HepG2 (cell line): Measurements from ENCODE around the gene SGCD. TPM values are rescaled to one million over a fixed set of nuclear protein-coding genes. Genes with fewer than 3 reads are reported as not detected.

Experiments used
- KLF15 ChIP-seq: sonication (generic); formaldehyde crosslinking; IDR thresholded peaks from 2 replicates; pipeline ENCODE4 v1.8.1; 2023; ENCODE audit warnings: borderline replicate concordance, mild to moderate bottlenecking, inconsistent platforms, missing genetic modification reagents, mixed read lengths
- NFYB ChIP-seq: sonication (generic); formaldehyde crosslinking; IDR thresholded peaks from 2 replicates; pipeline ENCODE4 v1.4.0; 2020; ENCODE audit warnings: missing genetic modification reagents
- RXRA ChIP-seq: sonication (generic); formaldehyde crosslinking; IDR thresholded peaks from 2 replicates; pipeline ENCODE4 v1.5.1; 2020; ENCODE audit warnings: missing genetic modification reagents
- SMARCC2 ChIP-seq: fragments of 450-650 bp; IDR thresholded peaks from 2 replicates; pipeline ENCODE4 v1.6.1; 2017; ENCODE audit warnings: antibody characterized with exemption, mild to moderate bottlenecking
- ZNF24 ChIP-seq: fragments of 450-650 bp; IDR thresholded peaks from 2 replicates; pipeline ENCODE4 v1.6.1; 2017; ENCODE audit warnings: antibody characterized with exemption, mild to moderate bottlenecking
- ZNF672 ChIP-seq: sonication (generic); formaldehyde crosslinking; IDR thresholded peaks from 2 replicates; pipeline ENCODE4 v1.8.1; 2022; ENCODE audit warnings: missing genetic modification reagents
- ZNF747 ChIP-seq: sonication (generic); formaldehyde crosslinking; IDR thresholded peaks from 2 replicates; pipeline ENCODE4 v1.8.1; 2023; ENCODE audit warnings: missing genetic modification reagents, mild to moderate bottlenecking, borderline replicate concordance
- polyA plus RNA-seq, 8 experiments: library from polyadenylated mRNA; depleted of rRNA in 3 of 8; stranded (reverse) in 7 of 8; unstranded in 1 of 8; fragments of >200 nt; fragmentation: Illumina TruSeq in 4 of 8; extraction: Trizol in 4 of 8; gene quantifications; 2 replicates each; pipeline versions ENCODE4 v1.2.1 to v1.2.3, GENCODE V29; 2011 to 2016; ENCODE audit warnings: low read depth in 4 of 8, missing spikeins in 1 of 8, mixed read lengths in 1 of 8; ENCODE audit not compliant: insufficient read depth in 1 of 8
- total RNA-seq, 5 experiments: library from RNA; depleted of rRNA; stranded (reverse); fragments of >200 nt; fragmentation: Illumina TruSeq; extraction: Trizol; gene quantifications; 2 replicates each; pipeline ENCODE4 v1.2.3, GENCODE V29; 2016; ENCODE audit warnings: low read depth in 1 of 5
- TF ChIP-seq, protein P1 (sequence below): sonication (generic); formaldehyde crosslinking; IDR thresholded peaks from 2 replicates; pipeline ENCODE4 v1.4.0; 2020; ENCODE audit warnings: missing genetic modification reagents, mild to moderate bottlenecking, borderline replicate concordance
- TF ChIP-seq, protein P2 (sequence below): IDR thresholded peaks from 2 replicates; pipeline ENCODE4 v1.6.1; 2016; ENCODE audit warnings: low read depth, missing genetic modification reagents, missing compliant biosample characterization
- TF ChIP-seq, protein P3 (sequence below): sonication (generic); formaldehyde crosslinking; IDR thresholded peaks from 2 replicates; pipeline ENCODE4 v1.4.0; 2020; ENCODE audit warnings: missing genetic modification reagents, borderline replicate concordance

The SGCD gene
- total and polyA plus RNA-seq, 2 of the 13 experiments (the other 11 are each of a cell fraction or from before 2014, with no cell fraction given), result not detected

DNA sequence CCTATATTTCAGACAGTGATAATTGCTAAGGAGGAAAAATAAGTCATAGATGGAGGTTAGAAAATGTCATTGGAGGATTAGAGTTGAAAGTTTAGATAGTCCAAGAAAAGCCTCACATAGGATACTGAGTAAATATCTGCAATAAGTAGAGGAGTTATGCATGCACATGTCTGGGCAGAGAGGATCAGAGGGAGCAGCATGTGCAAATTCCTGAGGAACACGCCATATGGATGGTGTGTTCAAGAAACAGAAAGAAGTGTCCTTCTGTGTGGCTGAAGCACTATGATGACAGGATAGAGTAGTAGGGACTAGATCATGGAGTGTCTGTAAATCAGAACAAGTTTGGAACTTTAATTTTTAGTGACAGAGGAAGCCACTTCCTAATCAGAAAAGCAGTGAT is 52.2 kb downstream of the SGCD start (continued):
- TF ChIP-seq, protein P1, sequence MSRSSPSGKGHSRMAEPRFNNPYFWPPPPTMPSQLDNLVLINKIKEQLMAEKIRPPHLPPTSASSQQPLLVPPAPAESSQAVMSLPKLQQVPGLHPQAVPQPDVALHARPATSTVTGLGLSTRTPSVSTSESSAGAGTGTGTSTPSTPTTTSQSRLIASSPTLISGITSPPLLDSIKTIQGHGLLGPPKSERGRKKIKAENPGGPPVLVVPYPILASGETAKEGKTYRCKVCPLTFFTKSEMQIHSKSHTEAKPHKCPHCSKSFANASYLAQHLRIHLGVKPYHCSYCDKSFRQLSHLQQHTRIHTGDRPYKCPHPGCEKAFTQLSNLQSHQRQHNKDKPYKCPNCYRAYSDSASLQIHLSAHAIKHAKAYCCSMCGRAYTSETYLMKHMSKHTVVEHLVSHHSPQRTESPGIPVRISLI (CRISPR knock-in tag), result no peak
- TF ChIP-seq KLF15 (CRISPR knock-in tag), result no peak
- TF ChIP-seq ZNF24, result no peak
- no peak for TF ChIP-seq SMARCC2
- TF ChIP-seq ZNF747 (CRISPR knock-in tag), result no peak
- TF ChIP-seq, protein P2, sequence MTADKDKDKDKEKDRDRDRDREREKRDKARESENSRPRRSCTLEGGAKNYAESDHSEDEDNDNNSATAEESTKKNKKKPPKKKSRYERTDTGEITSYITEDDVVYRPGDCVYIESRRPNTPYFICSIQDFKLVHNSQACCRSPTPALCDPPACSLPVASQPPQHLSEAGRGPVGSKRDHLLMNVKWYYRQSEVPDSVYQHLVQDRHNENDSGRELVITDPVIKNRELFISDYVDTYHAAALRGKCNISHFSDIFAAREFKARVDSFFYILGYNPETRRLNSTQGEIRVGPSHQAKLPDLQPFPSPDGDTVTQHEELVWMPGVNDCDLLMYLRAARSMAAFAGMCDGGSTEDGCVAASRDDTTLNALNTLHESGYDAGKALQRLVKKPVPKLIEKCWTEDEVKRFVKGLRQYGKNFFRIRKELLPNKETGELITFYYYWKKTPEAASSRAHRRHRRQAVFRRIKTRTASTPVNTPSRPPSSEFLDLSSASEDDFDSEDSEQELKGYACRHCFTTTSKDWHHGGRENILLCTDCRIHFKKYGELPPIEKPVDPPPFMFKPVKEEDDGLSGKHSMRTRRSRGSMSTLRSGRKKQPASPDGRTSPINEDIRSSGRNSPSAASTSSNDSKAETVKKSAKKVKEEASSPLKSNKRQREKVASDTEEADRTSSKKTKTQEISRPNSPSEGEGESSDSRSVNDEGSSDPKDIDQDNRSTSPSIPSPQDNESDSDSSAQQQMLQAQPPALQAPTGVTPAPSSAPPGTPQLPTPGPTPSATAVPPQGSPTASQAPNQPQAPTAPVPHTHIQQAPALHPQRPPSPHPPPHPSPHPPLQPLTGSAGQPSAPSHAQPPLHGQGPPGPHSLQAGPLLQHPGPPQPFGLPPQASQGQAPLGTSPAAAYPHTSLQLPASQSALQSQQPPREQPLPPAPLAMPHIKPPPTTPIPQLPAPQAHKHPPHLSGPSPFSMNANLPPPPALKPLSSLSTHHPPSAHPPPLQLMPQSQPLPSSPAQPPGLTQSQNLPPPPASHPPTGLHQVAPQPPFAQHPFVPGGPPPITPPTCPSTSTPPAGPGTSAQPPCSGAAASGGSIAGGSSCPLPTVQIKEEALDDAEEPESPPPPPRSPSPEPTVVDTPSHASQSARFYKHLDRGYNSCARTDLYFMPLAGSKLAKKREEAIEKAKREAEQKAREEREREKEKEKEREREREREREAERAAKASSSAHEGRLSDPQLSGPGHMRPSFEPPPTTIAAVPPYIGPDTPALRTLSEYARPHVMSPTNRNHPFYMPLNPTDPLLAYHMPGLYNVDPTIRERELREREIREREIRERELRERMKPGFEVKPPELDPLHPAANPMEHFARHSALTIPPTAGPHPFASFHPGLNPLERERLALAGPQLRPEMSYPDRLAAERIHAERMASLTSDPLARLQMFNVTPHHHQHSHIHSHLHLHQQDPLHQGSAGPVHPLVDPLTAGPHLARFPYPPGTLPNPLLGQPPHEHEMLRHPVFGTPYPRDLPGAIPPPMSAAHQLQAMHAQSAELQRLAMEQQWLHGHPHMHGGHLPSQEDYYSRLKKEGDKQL, result no peak
- TF ChIP-seq RXRA, result no peak
- TF ChIP-seq ZNF672 (CRISPR knock-in tag), result no peak
- no peak for TF ChIP-seq NFYB (CRISPR knock-in tag)
- TF ChIP-seq, protein P3, sequence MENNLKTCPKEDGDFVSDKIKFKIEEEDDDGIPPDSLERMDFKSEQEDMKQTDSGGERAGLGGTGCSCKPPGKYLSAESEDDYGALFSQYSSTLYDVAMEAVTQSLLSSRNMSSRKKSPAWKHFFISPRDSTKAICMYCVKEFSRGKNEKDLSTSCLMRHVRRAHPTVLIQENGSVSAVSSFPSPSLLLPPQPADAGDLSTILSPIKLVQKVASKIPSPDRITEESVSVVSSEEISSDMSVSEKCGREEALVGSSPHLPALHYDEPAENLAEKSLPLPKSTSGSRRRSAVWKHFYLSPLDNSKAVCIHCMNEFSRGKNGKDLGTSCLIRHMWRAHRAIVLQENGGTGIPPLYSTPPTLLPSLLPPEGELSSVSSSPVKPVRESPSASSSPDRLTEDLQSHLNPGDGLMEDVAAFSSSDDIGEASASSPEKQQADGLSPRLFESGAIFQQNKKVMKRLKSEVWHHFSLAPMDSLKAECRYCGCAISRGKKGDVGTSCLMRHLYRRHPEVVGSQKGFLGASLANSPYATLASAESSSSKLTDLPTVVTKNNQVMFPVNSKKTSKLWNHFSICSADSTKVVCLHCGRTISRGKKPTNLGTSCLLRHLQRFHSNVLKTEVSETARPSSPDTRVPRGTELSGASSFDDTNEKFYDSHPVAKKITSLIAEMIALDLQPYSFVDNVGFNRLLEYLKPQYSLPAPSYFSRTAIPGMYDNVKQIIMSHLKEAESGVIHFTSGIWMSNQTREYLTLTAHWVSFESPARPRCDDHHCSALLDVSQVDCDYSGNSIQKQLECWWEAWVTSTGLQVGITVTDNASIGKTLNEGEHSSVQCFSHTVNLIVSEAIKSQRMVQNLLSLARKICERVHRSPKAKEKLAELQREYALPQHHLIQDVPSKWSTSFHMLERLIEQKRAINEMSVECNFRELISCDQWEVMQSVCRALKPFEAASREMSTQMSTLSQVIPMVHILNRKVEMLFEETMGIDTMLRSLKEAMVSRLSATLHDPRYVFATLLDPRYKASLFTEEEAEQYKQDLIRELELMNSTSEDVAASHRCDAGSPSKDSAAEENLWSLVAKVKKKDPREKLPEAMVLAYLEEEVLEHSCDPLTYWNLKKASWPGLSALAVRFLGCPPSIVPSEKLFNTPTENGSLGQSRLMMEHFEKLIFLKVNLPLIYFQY (CRISPR knock-in tag), result no peak
